ENCODE measurements around the gene S1PR4.
"Not testable (repeated sequence)": the region's sequence is repeated elsewhere in the genome, so short reads cannot be mapped to it uniquely, and the experiment has no call there.

S1PR4 gene

DNA sequence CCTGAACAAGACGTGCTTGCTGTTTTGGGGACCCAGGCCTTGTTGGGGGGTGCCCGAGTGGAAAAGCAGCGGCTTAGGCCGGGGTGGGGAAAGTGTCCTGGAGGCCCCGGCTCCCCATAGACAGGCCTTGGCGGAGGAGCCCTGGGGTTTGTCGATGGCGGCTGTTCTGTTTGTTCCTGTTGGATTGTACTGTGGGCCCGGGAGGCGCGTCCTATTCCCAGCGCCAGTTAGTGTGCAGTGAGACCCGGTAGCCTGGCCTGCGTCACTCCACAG lies 18.3 kb downstream of the S1PR4 start:
- DNase-seq = no peak

DNA sequence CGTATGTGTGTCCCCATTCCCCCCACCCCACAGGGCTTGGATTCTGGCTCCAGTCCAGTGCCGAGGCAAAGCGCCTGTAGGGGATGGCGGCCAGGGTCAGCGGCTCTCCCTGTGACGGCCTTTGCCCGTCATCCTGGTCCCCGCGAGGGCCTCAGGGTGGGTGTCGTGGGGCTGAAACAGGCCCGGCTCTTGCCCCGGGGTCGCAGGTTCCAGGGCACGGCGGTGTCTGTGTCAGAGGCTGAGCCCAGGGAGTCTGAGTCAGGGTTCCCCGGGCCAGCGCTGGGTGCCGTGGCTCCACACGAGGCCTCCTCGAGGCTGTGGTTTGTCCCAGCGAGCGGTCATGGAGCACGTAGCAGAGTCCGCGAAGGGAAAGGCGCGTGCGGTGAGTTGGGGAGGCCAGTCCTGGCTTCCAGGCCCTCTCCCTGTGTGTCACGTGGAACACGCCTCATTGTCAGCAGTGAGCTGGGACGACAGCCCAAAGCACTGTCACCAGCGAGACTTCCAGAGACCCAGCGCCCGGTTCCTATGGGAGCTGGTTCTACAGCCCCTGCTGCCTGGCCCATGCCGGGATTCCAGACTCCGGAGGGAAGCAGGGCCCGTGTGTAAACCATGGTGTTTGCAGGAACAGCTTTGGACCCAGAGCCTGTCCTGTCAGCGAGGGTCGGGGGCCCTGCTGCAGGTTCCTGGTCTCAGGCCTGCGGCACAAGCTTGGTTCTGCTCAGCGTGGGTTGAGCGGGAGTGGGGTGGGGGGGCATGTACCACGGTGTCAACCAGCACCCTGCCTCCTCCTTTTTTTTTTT lies 20.5 kb downstream of the S1PR4 start:
- no peak for DNase-seq

DNA sequence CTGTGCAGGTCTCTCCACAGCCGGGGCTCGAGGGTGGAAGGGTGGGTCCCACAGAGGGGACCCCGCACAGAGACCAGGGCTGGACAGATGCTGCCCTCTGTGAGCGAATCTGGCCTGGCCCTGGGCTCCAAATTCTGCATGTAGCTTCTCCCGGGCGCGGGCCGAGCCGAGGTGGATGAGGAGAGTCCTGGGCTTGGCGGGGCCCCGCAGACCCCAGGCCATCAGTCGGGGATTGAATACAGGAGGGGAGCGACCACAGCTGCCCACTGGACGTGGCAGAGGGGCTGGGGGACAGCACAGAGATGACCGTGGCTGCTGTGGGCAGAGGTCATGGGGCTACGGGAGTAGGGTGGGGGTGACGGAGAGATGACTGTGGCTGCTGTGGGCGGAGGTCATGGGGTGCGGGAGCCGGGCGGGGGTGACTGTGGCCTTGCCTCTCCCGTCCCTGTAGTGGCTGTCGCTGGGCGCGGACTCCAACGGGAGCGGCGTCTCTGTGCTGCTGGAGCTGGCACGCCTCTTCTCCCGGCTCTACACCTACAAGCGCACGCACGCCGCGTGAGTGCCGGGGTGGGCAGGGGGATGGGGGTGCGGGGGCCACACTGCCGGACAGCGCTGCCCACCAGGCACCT lies 22.6 kb downstream of the S1PR4 start:
- DNase-seq = no peak

DNA sequence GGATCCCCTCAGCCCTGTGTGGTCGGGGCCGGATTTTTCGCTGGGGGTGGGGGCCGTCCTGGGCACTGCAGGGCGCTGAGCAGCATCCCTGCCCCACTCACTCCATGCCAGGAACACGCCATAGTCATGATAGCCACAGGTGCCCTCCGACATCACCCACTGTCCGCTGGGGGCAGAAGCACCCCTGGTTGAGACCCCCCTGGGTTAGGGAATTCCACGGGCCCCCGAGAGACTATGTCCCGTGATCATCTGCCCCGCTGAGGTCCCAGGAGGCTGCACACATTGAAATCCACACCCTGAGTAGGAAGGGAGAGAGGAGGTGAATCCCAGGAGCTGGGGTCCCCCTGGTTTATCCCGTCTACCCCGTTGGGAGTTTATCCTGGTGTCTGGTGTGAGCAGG lies 23.3 kb downstream of the S1PR4 start:
- no peak for DNase-seq

DNA sequence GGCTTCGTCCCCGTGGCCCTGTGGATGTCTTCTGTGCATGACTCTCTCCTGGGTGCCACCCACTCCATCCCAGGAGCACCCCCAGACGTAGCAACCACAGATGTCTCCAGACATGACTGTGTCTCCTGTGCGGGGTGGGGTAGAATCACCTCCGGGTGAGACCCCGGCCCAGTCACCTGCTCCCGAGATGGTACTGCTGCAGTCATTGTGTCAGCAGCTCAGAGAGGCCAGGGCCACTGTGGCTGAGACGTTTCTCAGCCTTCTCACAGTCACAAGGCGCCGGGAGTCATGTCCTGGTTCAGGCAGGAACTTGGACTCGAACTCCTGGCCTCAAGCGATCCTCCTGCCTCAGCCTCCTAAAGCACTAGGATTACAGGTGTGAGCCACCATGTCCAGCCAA lies 23.8 kb downstream of the S1PR4 start:
- no peak for DNase-seq

GRCh38 chr19:3202895-3203294 lies 24.3 kb downstream of the S1PR4 start:
- DNase-seq = not testable (repeated sequence)

DNA sequence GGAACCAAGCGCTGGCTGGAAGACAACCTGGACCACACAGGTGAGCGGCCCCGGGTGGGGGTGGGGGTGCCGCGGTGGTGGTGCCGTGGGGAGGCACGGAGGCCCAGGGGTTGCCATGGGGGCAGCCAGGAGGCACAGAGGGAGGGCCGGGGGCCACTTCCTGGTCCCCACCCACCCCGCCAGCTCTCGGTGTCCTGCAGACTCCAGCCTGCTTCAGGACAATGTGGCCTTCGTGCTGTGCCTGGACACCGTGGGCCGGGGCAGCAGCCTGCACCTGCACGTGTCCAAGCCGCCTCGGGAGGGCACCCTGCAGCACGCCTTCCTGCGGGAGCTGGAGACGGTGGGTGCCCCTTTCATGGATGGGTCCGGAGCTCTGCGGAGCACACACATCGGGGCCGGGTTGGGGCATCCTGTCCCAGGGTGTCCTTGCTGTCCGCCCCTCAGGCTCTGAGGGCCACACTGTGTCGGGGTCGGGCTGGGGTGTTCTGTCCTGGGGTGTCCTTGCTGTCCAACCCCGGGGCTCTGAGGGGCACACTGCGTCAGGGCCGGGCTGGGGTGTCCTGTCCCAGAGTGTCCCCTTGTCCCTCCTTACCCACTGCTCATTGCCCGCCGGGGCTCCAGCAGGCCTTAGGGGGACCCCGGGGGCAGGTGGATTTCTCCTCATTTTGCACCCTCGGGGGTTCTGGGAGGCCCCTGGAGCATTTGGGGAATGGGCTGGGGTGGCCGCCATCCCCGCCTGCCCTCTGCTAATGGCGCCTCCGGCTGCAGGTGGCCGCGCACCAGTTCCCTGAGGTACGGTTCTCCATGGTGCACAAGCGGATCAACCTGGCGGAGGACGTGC lies 25.5 kb downstream of the S1PR4 start:
- no peak for DNase-seq

DNA sequence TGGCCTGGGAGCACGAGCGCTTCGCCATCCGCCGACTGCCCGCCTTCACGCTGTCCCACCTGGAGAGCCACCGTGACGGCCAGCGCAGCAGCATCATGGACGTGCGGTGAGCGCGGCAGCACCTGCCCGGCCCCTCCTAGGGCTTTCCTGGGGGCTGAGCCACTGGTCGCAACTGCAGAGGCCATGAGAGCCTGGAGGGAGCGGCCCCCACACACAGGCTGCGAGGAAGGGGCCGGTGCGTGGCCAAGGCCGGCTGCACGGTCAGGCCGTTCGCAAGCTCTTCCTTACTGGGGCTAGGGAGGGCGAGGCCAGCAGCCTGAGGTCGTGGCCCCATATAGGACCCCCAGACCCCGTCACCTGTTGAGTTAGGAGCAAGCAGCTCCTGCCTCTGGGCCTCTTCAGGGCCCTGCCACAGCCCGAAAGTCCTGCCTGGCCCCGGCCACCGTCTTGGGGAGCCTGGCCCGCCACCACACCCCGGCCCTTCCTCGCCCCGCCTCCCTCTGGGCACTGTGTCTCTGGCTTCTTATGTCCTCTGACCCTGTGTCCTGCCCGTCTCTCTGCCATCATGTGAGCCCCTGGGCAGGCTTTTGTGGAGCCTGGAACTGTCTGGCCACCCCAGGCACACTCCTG lies 26.2 kb downstream of the S1PR4 start:
- no peak for DNase-seq

GRCh38 chr19:3206216-3206953 lies 27.8 kb downstream of the S1PR4 start:
- DNase-seq = no peak

- DNase-seq = no peak
These were observed 29.1 kb downstream of the S1PR4 start for GRCh38 chr19:3207461-3208242.

DNA sequence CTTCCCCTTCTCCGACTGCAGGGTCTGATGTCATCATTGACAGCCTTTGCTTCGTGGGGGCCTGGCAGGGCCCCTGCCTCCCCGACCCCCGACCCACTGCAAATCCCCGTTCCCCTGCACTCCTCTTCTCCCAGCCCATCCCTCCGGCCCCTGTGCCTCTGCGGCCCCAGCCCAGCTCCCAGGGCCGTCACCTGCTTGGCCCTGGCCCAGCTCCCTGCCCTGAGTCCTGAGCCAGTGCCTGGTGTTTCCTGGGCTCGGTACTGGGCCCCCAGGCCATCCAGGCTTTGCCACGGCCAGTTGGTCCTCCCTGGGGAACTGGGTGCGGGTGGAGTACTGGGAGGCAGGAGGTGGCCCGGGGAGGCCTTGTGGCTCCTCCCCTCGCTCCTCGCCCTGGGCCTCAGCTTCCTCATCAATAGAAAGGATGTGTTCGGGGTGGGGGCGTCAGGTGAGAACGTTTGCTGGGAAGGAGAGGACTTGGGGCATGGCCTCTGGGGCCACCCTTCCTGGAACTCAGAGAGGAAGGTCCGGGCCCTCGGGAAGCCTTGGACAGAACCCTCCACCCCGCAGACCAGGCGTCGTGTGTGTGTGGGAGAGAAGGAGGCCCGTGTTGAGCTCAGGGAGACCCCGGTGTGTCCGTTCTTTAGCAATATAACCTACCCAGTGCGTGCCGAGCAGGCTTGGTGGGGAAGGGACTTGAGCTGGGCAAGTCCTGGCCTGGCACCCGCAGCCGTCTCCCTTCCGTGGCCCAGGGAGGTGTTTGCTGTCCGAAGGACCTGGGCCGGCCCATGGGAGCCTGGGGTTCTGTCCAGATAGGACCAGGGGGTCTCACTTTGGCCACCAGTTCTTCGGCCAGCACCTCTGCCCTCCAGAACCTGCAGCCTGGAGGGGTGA lies 30.0 kb downstream of the S1PR4 start:
- DNase-seq = no peak

GRCh38 chr19:3210347-3211017 lies 31.9 kb downstream of the S1PR4 start:
- peak; percentile 8 for DNase-seq

GRCh38 chr19:3211191-3211590 lies 32.6 kb downstream of the S1PR4 start:
- DNase-seq = no peak

DNA sequence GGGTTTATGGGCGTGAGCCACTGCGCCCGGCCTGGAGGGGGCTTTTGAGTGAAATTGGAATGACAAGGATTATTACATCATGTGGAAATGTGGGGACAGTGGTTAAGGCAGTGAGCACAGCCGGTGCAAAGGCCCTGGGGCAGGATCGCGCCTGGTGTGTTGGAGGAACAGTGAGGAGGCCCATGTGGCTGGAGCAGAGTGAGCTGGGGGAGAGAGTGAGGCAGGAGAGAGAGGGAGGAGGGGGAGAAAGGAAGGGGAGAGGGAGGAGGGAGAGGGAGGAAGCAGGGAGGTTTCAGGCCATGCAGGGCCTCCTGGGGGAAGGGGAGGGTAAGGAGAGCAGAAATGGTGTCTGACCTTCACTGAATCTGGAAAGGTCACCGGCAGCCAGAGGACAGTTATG lies 34.6 kb downstream of the S1PR4 start:
- DNase-seq = no peak

GRCh38 chr19:3216874-3217273 lies 38.3 kb downstream of the S1PR4 start:
- no peak for DNase-seq

GRCh38 chr19:3220576-3220975 lies 42.0 kb downstream of the S1PR4 start:
- DNase-seq = no peak

DNA sequence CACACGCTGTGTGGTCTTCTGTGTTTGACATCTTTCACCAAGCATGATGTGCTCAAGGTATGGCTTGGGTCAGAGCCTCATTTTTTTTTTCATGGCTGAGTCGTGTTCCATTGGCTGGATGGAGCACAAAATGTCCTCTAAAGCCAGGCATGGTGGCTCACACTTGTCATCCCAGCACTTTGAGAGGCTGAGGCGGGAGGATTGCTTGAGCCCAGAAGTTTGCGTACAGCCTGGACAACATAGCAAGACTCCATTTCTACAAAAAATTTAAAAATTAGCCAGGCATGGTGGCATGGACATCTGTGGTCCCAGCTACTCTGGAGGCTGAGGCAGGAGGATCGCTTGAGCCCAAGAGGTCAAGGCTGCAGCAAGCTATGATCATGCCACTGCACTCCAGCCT lies 43.0 kb downstream of the S1PR4 start:
- not testable (repeated sequence) for DNase-seq

DNA sequence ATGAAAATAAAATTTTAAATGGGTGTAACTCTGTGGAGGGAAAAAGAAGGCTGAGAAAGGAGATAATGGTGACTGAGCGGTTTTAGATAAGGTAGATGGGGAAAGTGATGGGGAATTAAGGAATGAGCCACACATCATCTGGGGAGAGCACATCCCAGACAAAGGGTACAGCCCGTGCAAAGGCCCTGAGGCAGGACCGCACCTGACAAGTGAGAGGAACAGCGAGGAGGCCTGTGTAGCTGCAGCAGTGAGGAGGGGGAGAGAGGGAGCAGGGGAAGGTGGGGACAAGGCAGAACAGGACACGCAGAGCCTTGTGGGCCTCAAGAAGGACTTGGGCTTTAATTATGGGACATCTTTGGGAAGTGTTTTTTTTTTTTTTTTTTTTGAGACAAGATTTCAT lies 44.1 kb downstream of the S1PR4 start:
- no peak for DNase-seq

GRCh38 chr19:3224346-3225168 lies 46.0 kb downstream of the S1PR4 start, which contains the start of gene CELF5:
Gene CELF5, plus strand, starts transcription at chr19:3224661. Its CDS starts 79 bp downstream, at chr19:3224740.
- DNase-seq = no peak
